T-cell (primary cell): Measurements from ENCODE around the gene CYB561A3. TPM values are rescaled to one million over a fixed set of nuclear protein-coding genes. Genes with fewer than 3 reads are reported as not detected.

Experiments used
- ATAC-seq, 4 experiments: fragments of 200-7000 bp in 3 of 4; fragments of 150-1000 bp in 1 of 4; cut with Tn5 transposase; replicated peaks in 1 of 4; 1 replicate in 3 of 4; 2 replicates in 1 of 4; pipeline ENCODE4 v1.10.0; 2021; ENCODE audit warnings: moderate library complexity in 3 of 4, mild to moderate bottlenecking in 2 of 4, moderate number of reproducible peaks in 1 of 4
- CTCF ChIA-PET, 2 donors: fragments of 300-600 bp; sonication (Branson Sonifier 250); formaldehyde crosslinking; loops; one replicate each; lab custom pipeline; 2022; ENCODE audit warnings: antibody characterized with exemption in 2 of 2; lab: Charles Lee
- POLR2A ChIA-PET, 2 donors: fragments of 300-600 bp; sonication (Branson Sonifier 250); formaldehyde crosslinking; loops; one replicate each; lab custom pipeline; 2022; ENCODE audit warnings: antibody characterized with exemption in 2 of 2; lab: Charles Lee
- DNase-seq, 35 experiments: peaks; one replicate each; pipeline versions ENCODE4 v3.0.0 to v3.0.0-alpha.2; 2013 to 2023
- H3K27ac ChIP-seq: one replicate; pipeline ENCODE4 v1.5.1; 2013; ENCODE audit warnings: low read length
- H3K27me3 ChIP-seq, 2 experiments: replicated peaks in 1 of 2; 1 replicate in 1 of 2; 2 replicates in 1 of 2; pipeline versions ENCODE4 v1.6.1 to v1.7.0; 2013; ENCODE audit warnings: low read length in 1 of 2, mixed read lengths in 1 of 2; ENCODE audit not compliant: control insufficient read depth in 2 of 2, insufficient read depth in 2 of 2; ENCODE audit errors: extremely low read depth in 1 of 2
- H3K36me3 ChIP-seq, 2 donors: 1 replicate in 1 of 2; 2 replicates in 1 of 2; pipeline versions ENCODE4 v1.6.1 to v1.7.0; 2013; ENCODE audit warnings: low read length in 1 of 2; ENCODE audit not compliant: control insufficient read depth in 2 of 2, insufficient read depth in 1 of 2; ENCODE audit errors: extremely low read depth in 1 of 2
- H3K4me1 ChIP-seq, 2 experiments: 1 replicate in 1 of 2; 2 replicates in 1 of 2; pipeline versions ENCODE4 v1.6.1 to v1.7.0; 2013; ENCODE audit warnings: low read length in 2 of 2, mixed read lengths in 1 of 2; ENCODE audit not compliant: insufficient read depth in 2 of 2, control insufficient read depth in 1 of 2; ENCODE audit errors: extremely low read depth in 1 of 2
- H3K4me3 ChIP-seq, 2 donors: 1 replicate in 1 of 2; 2 replicates in 1 of 2; pipeline versions ENCODE4 v1.5.1 to v1.7.0; 2013; ENCODE audit warnings: mild to moderate bottlenecking in 2 of 2, low read length in 1 of 2, moderate library complexity in 1 of 2; ENCODE audit not compliant: control insufficient read depth in 1 of 2; ENCODE audit errors: extremely low read depth in 1 of 2
- H3K9me3 ChIP-seq: 2 replicates; pipeline ENCODE4 v1.7.0; 2013
- H3K27ac Mint-ChIP-seq, 2 donors: one replicate each; pipeline ENCODE4 v1.8.0; 2020 to 2021; ENCODE audit warnings: mild to moderate bottlenecking in 2 of 2, mixed read lengths in 2 of 2
- H3K27me3 Mint-ChIP-seq, 2 donors: one replicate each; pipeline ENCODE4 v1.8.0; 2021 to 2022; ENCODE audit warnings: mixed read lengths in 2 of 2
- H3K36me3 Mint-ChIP-seq: one replicate; pipeline ENCODE4 v1.8.0; 2021; ENCODE audit warnings: mixed read lengths
- H3K4me1 Mint-ChIP-seq, 3 donors: one replicate each; pipeline ENCODE4 v1.8.0; 2020 to 2022; ENCODE audit warnings: mixed read lengths in 3 of 3, mild to moderate bottlenecking in 1 of 3
- H3K4me3 Mint-ChIP-seq, 3 donors: one replicate each; pipeline ENCODE4 v1.8.0; 2020 to 2022; ENCODE audit warnings: mild to moderate bottlenecking in 3 of 3, mixed read lengths in 3 of 3, moderate library complexity in 3 of 3
- H3K9me3 Mint-ChIP-seq, 3 donors: one replicate each; pipeline ENCODE4 v1.8.0; 2020 to 2022; ENCODE audit warnings: mixed read lengths in 3 of 3
- WGBS: methylation state at CpG from one replicate; pipeline ENCODE4 v1.1.5; 2013; ENCODE audit warnings: missing lambda C conversion rate; ENCODE audit not compliant: insufficient coverage; 5-methylcytosine and 5-hydroxymethylcytosine counted together
- total RNA-seq, 35 experiments: library from RNA in 6 of 35; stranded (reverse) in 6 of 35; fragments of 120-200 nt in 1 of 35; gene quantifications; one replicate each; pipeline versions ENCODE4 v1.2.1 to v1.2.4 and lab custom pipeline; 2013 to 2026

CYB561A3 gene
- total RNA-seq, 5 donors from 2014 or later (not counting 1 experiment from before 2014, with no cell fraction given) = 34.8 to 49.1 (median 47.3) TPM

GRCh38 chr11:61342207-61342803 is 19.4 kb downstream of the CYB561A3 start:
- ATAC-seq = no peak
- Histone ChIP-seq H3K4me1 (no peaks in the 10 kb centered on the region), H3K9me3 (no peaks in the 10 kb centered on the region), H3K27ac (no peak overlapping the region), H3K4me3 (no peak overlapping the region), H3K27me3 (no peaks in the 10 kb centered on the region), H3K36me3 (peaks cover 7 to 24% of the 10 kb centered on the region in 2 donors)
- Mint-ChIP-seq H3K9me3 (no peaks in the 10 kb centered on the region), H3K36me3 (peaks cover 21% of the 10 kb centered on the region), H3K27me3 (no peaks in the 10 kb centered on the region), H3K4me1 (peaks cover 0 to under 1% (median 0%) of the 10 kb centered on the region in 3 donors), H3K27ac (no peak overlapping the region), H3K4me3 (no peak overlapping the region)
- WGBS = 88% methylated on average over 12 of the region's 20 CpGs
- ChIA-PET POLR2A (interaction anchor here in 1 of 2 donors (0.6 kb wide), 1 partner anchor 295 kb away, joined by 3 read pairs; no protein-coding TSS in a partner anchor), CTCF (interaction anchor here (0.6 to 1.0 kb wide), 3 partner anchors 16 to 175 kb away, joined by 3 to 4 read pairs (median 3); no protein-coding TSS in a partner anchor)
- DNase-seq = no peak

GRCh38 chr11:61341706-61342105 is 20.0 kb downstream of the CYB561A3 start:
- POLR2A ChIA-PET = no interaction called here
- Mint-ChIP-seq H3K4me3 (no peak overlapping the region), H3K27ac (no peak overlapping the region)

GRCh38 chr11:61340979-61341378 is 20.7 kb downstream of the CYB561A3 start:
- Histone ChIP-seq H3K4me1 (peaks cover 0 to 7% of the 10 kb centered on the region in 2 experiments), H3K9me3 (no peaks in the 10 kb centered on the region), H3K27me3 (no peaks in the 10 kb centered on the region), H3K4me3 (no peak overlapping the region), H3K27ac (no peak overlapping the region), H3K36me3 (peaks cover 7 to 24% of the 10 kb centered on the region in 2 donors)
- no CpG with 5 or more reads among the region's 2 CpGs for WGBS
- no peak for DNase-seq
- no peak for ATAC-seq
- Mint-ChIP-seq H3K4me3 (no peak overlapping the region), H3K9me3 (no peaks in the 10 kb centered on the region), H3K36me3 (peaks cover 20% of the 10 kb centered on the region), H3K27ac (no peak overlapping the region), H3K27me3 (no peaks in the 10 kb centered on the region), H3K4me1 (peaks cover 6 to 11% (median 6%) of the 10 kb centered on the region in 3 donors)
- ChIA-PET POLR2A (no interaction called here), CTCF (no interaction called here)

More at GRCh38 chr11:61341706-61342105, 20.0 kb downstream of the CYB561A3 start:
- Histone ChIP-seq H3K4me1 (no peaks in the 10 kb centered on the region), H3K9me3 (no peaks in the 10 kb centered on the region), H3K27me3 (no peaks in the 10 kb centered on the region), H3K36me3 (peaks cover 7 to 24% of the 10 kb centered on the region in 2 donors), H3K27ac (no peak overlapping the region), H3K4me3 (no peak overlapping the region)
- ATAC-seq (no peak), DNase-seq (no peak)
- no peaks in the 10 kb centered on the region for H3K27me3 Mint-ChIP-seq
- CTCF ChIA-PET = interaction anchor here (0.6 to 1.0 kb wide), 3 partner anchors 16 to 175 kb away, joined by 3 to 4 read pairs (median 3); no protein-coding TSS in a partner anchor
- no peaks in the 10 kb centered on the region for H3K9me3 Mint-ChIP-seq
- H3K4me1 Mint-ChIP-seq = peaks cover 0 to 6% (median 4%) of the 10 kb centered on the region in 3 donors
- H3K36me3 Mint-ChIP-seq = peaks cover 21% of the 10 kb centered on the region
- WGBS = 96% methylated on average over 4 of the region's 4 CpGs

- Mint-ChIP-seq H3K4me3 (no peak overlapping the region), H3K4me1 (peaks cover 8 to 13% (median 8%) of the 10 kb centered on the region in 3 donors), H3K36me3 (peaks cover 19% of the 10 kb centered on the region), H3K27me3 (no peaks in the 10 kb centered on the region), H3K27ac (no peak overlapping the region), H3K9me3 (no peaks in the 10 kb centered on the region)
- Histone ChIP-seq H3K36me3 (peaks cover 7 to 21% of the 10 kb centered on the region in 2 donors), H3K4me3 (no peak overlapping the region), H3K9me3 (no peaks in the 10 kb centered on the region), H3K27ac (no peak overlapping the region), H3K27me3 (no peaks in the 10 kb centered on the region), H3K4me1 (peaks cover 0 to 13% of the 10 kb centered on the region in 2 experiments)
- ATAC-seq = no peak
- ChIA-PET CTCF (interaction anchor here in 1 of 2 donors (1.4 kb wide), 1 partner anchor 46 kb away, joined by 5 read pairs; no protein-coding TSS in a partner anchor), POLR2A (no interaction called here)
- 93% methylated on average over 4 of the region's 4 CpGs for WGBS
- no peak for DNase-seq
These were observed 22.2 kb downstream of the CYB561A3 start for GRCh38 chr11:61339490-61339878.

- Histone ChIP-seq H3K36me3 (peaks cover 3 to 21% of the 10 kb centered on the region in 2 donors), H3K27ac (no peak overlapping the region), H3K4me1 (peaks cover 2 to 17% of the 10 kb centered on the region in 2 experiments), H3K9me3 (no peaks in the 10 kb centered on the region), H3K27me3 (no peaks in the 10 kb centered on the region), H3K4me3 (no peak overlapping the region)
- WGBS = 95% methylated on average over 20 of the region's 26 CpGs
- no peaks in the 10 kb centered on the region for H3K9me3 Mint-ChIP-seq
- no peak overlapping the region for H3K4me3 Mint-ChIP-seq
- ChIA-PET CTCF (interaction anchor here in 1 of 2 donors (1.4 kb wide), 1 partner anchor 47 kb away, joined by 5 read pairs; no protein-coding TSS in a partner anchor), POLR2A (no interaction called here)
- H3K27ac Mint-ChIP-seq = no peak overlapping the region
- peaks cover 12 to 13% (median 12%) of the 10 kb centered on the region in 3 donors for H3K4me1 Mint-ChIP-seq
- no peaks in the 10 kb centered on the region for H3K27me3 Mint-ChIP-seq
- no peak for ATAC-seq
- no peak for DNase-seq
- H3K36me3 Mint-ChIP-seq = peaks cover 19% of the 10 kb centered on the region
These were observed 22.7 kb downstream of the CYB561A3 start for GRCh38 chr11:61338783-61339489.

GRCh38 chr11:61337706-61338470 is 23.8 kb downstream of the CYB561A3 start:
- ATAC-seq (no peak), DNase-seq (no peak)
- Histone ChIP-seq H3K4me1 (peaks cover 8 to 25% of the 10 kb centered on the region in 2 experiments), H3K36me3 (peaks cover 0 to 15% of the 10 kb centered on the region in 2 donors), H3K27ac (no peak overlapping the region), H3K9me3 (no peaks in the 10 kb centered on the region), H3K27me3 (no peaks in the 10 kb centered on the region), H3K4me3 (no peak overlapping the region)
- no peaks in the 10 kb centered on the region for H3K27me3 Mint-ChIP-seq
- H3K9me3 Mint-ChIP-seq = no peaks in the 10 kb centered on the region
- no peak overlapping the region for H3K27ac Mint-ChIP-seq
- ChIA-PET POLR2A (no interaction called here), CTCF (interaction anchor here (2.9 kb wide), 2 partner anchors 47 to 48 kb away, joined by 24 to 114 read pairs; no protein-coding TSS in a partner anchor)
- peaks cover 20% of the 10 kb centered on the region in 3 donors for H3K4me1 Mint-ChIP-seq
- H3K4me3 Mint-ChIP-seq = no peak overlapping the region
- peaks cover 19% of the 10 kb centered on the region for H3K36me3 Mint-ChIP-seq
- 97% methylated on average over 13 of the region's 15 CpGs for WGBS
